Duodenal mucosa (tissue), 2 donors: Measurements from ENCODE around the gene GPSM1.

Experiments used
- H3K27ac ChIP-seq: one replicate; pipeline ENCODE4 v1.7.0; 2013; ENCODE audit warnings: low read depth, low read length
- H3K27me3 ChIP-seq, 2 donors: one replicate each; pipeline ENCODE4 v1.7.0; 2013; ENCODE audit warnings: low read length in 2 of 2, control low read depth in 1 of 2; ENCODE audit not compliant: insufficient read depth in 2 of 2, control insufficient read depth in 1 of 2
- H3K36me3 ChIP-seq, 2 donors: one replicate each; pipeline ENCODE4 v1.7.0; 2013; ENCODE audit warnings: low read length in 2 of 2, control low read depth in 1 of 2; ENCODE audit not compliant: insufficient read depth in 2 of 2, control insufficient read depth in 1 of 2
- H3K4me1 ChIP-seq, 2 donors: one replicate each; pipeline ENCODE4 v1.7.0; 2013; ENCODE audit warnings: low read length in 2 of 2, control low read depth in 1 of 2; ENCODE audit not compliant: insufficient read depth in 2 of 2, control insufficient read depth in 1 of 2
- H3K4me3 ChIP-seq, 2 donors: one replicate each; pipeline ENCODE4 v1.7.0; 2013; ENCODE audit warnings: low read length in 2 of 2, low read depth in 1 of 2
- H3K9ac ChIP-seq, 2 donors: one replicate each; pipeline ENCODE4 v1.7.0; 2013; ENCODE audit warnings: low read length in 2 of 2, low read depth in 1 of 2
- H3K9me3 ChIP-seq, 2 donors: one replicate each; pipeline ENCODE4 v1.7.0; 2013; ENCODE audit warnings: low read length in 2 of 2, control low read depth in 1 of 2; ENCODE audit not compliant: control insufficient read depth in 1 of 2

Gene GPSM1

DNA sequence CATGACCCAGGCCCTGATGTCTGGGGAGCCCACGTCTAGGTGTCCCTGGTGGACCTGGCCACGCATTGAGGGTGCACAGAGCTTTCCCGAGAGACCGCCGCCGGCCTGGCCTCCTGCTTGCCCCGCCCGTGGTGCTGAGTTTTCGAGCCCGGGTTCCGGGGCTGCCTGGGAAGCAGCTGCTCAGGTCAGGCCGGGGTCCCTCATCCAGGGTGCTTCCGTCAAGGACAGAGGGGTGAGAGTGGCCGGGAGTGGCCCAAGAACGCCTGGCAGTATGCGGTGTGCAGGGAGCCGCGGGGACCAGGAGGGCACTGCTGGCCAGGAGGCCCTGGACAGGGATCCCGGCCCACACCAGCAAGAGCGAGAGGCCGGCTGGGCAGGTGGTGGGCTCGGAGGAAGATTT is 43.0 kb upstream of the GPSM1 start:
- H3K9me3 ChIP-seq = no peaks in the 10 kb centered on the region
- peaks cover 0 to 14% of the 10 kb centered on the region in 2 donors for H3K4me1 ChIP-seq
- H3K27me3 ChIP-seq = no peaks in the 10 kb centered on the region
- no peak overlapping the region for H3K4me3 ChIP-seq
- H3K36me3 ChIP-seq = no peaks in the 10 kb centered on the region
- H3K9ac ChIP-seq = no peak overlapping the region
- H3K27ac ChIP-seq = no peak overlapping the region

DNA sequence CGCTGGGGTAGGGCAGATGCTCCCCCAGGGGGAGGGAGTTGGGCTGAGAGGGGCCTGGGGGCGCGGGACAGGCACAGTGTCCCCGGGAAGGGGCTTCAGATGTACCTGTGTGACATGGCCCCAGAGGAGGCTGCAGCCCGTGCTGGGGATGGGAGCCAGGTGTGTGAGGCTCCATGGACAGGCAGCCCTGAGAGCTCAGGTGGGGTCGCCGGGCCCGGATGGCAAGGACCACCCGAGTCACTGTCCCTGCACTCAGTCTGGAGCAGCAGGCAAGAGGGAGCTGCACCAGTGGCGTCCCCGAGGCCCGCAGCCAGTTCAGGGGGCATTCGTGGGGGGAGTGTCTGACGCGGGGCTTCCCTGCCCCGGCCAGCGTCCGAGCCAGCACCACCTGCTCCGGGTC is 42.4 kb upstream of the GPSM1 start:
- no peaks in the 10 kb centered on the region for H3K27me3 ChIP-seq
- H3K27ac ChIP-seq = no peak overlapping the region

DNA sequence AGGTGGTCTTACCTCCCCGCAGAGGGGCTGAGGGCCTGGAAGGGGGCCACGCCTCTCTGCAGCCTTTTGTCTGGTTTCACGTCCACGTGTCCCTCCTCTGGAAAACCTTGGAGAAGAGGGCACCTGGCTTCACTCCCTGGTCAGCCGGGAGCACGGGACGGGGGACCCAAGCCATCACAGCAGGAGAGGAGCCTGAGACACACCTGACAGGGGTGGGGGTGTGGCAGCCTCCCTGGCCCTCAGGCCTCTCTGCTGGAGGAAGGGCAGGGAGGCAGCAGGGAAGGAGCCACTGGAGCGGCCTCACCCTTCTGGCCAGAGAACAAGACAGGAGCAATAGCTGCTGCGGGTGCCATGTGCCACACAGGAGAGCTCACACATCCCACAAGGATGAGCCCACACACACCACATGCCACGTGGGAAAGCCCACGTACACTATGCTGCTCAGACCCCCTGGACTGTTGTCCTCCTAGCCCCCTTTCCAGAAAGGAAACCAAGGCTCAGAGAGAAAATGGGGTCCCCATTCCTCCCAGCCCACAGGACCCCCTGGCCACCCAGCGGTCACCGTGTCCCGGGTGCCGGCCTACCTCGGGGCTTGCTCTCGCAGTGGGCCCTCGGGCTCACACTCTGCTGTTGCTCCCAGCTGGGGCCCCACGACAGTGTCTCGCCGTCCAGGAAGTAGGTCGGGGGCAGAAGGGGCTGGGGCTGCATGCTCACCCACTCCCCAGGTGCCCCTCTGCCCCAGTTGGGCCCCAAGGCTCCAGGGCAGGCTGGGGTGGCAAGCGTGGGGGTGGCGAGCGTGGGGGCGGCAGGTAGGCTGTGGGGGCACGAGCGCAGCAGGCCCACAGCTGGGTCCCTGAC is 41.6 kb upstream of the GPSM1 start:
- no peak overlapping the region for H3K9ac ChIP-seq
- H3K9me3 ChIP-seq = no peaks in the 10 kb centered on the region
- no peak overlapping the region for H3K27ac ChIP-seq
- no peak overlapping the region for H3K4me3 ChIP-seq
- H3K4me1 ChIP-seq = peaks cover 0 to 14% of the 10 kb centered on the region in 2 donors
- H3K27me3 ChIP-seq = no peaks in the 10 kb centered on the region
- H3K36me3 ChIP-seq = no peaks in the 10 kb centered on the region

More for the DNA sequence above, 42.4 kb upstream of the GPSM1 start:
- Histone ChIP-seq H3K36me3 (no peaks in the 10 kb centered on the region), H3K4me1 (peaks cover 0 to 14% of the 10 kb centered on the region in 2 donors), H3K9ac (no peak overlapping the region), H3K4me3 (no peak overlapping the region), H3K9me3 (no peaks in the 10 kb centered on the region)

DNA sequence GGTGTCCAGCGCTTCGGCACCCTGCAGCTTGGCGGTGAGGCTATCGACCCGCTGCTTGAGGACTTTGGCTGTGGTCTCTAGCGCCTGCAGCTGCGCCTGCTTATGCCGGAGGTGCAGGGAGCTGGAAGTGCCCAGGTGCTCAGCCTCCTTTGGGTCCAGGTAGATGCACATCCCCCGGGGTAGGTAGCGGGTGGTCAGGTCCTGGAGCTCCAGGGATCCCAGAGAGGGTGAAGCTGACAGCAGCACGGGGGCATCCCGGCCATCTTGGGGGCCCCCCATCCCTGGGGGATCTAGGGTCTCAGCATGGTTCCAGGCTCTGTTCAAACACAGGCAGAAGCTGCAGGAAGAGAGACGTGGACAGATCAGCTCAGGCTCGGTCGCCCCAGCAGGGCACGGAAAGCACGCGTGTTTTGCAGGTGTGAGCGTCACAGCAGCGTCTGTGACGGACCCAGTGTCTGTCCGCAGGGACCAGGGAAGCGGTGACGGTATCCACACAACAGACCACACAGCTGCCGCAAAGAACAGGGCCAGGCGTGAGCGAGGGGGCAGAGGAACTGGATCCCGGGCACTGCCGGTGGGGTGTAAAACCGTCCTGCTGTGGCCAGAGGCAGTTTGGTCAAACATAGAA is 40.9 kb upstream of the GPSM1 start:
- Histone ChIP-seq H3K4me3 (no peak overlapping the region), H3K9me3 (no peaks in the 10 kb centered on the region), H3K27me3 (no peaks in the 10 kb centered on the region), H3K36me3 (no peaks in the 10 kb centered on the region), H3K9ac (no peak overlapping the region), H3K4me1 (peaks cover 0 to 14% of the 10 kb centered on the region in 2 donors), H3K27ac (no peak overlapping the region)

DNA sequence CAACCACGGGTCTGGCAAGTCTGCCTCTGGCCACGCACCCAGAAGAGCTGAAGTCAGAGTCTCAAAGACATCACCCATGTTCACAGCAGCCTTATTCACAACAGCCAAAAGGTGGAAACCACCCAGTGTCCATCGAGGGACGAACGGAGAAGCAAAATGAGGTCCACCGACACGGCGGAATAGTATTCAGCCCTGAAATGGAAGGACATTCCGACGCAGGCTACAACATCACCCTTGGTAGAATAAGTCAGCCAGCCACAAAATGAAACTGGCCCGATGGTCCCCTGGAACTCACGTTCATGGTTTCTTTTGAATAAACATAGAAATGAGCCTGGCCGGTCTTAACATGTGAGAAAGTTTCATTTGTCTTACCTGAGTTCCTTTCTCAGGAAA is 40.4 kb upstream of the GPSM1 start:
- no peaks in the 10 kb centered on the region for H3K27me3 ChIP-seq
- no peaks in the 10 kb centered on the region for H3K36me3 ChIP-seq
- H3K9ac ChIP-seq = no peak overlapping the region
- H3K4me1 ChIP-seq = peaks cover 0 to 13% of the 10 kb centered on the region in 2 donors
- no peak overlapping the region for H3K4me3 ChIP-seq
- no peaks in the 10 kb centered on the region for H3K9me3 ChIP-seq
- H3K27ac ChIP-seq = no peak overlapping the region

DNA sequence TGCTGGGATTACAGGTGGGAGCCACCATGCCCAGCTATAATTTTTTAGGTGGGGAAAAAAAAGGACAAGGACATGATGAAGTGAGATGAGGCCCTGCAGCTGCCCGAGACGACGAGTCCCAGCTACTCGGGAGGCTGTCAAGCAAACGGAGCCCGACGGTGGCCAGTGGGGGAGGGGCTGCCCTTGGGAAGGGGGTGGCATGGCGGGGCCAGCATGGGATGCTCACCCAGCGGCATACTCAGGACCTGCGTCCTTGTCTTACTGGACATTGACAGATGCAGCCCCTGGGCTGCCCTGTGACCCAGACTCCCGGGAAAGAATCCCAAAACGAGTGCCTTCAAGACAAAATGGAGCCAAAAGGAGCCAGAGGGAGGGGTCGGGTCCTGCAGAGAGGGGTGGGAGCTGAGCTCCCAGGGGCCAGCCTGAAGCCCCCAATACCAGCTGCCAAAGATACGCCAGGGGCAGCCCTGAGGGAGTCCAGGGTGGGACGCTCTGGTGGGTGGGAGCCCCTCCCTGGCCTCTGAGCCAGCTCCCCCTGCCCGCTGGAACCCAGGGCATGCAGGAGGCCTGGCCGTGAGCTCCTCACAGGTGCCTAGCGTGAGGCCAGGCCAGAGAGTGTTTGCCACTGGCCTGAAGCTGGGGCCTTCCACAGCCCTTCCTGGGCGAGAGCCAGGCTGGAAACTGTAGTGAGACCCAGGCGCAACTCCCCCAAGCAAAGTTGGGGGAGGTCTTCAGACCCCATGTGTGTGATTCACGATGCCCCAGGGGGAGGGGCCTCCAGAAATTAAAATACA is 39.2 kb upstream of the GPSM1 start:
- no peak overlapping the region for H3K9ac ChIP-seq
- H3K36me3 ChIP-seq = no peaks in the 10 kb centered on the region
- H3K4me1 ChIP-seq = peaks cover 0 to 5% of the 10 kb centered on the region in 2 donors
- H3K9me3 ChIP-seq = no peaks in the 10 kb centered on the region
- no peak overlapping the region for H3K4me3 ChIP-seq
- H3K27me3 ChIP-seq = no peaks in the 10 kb centered on the region
- H3K27ac ChIP-seq = no peak overlapping the region

DNA sequence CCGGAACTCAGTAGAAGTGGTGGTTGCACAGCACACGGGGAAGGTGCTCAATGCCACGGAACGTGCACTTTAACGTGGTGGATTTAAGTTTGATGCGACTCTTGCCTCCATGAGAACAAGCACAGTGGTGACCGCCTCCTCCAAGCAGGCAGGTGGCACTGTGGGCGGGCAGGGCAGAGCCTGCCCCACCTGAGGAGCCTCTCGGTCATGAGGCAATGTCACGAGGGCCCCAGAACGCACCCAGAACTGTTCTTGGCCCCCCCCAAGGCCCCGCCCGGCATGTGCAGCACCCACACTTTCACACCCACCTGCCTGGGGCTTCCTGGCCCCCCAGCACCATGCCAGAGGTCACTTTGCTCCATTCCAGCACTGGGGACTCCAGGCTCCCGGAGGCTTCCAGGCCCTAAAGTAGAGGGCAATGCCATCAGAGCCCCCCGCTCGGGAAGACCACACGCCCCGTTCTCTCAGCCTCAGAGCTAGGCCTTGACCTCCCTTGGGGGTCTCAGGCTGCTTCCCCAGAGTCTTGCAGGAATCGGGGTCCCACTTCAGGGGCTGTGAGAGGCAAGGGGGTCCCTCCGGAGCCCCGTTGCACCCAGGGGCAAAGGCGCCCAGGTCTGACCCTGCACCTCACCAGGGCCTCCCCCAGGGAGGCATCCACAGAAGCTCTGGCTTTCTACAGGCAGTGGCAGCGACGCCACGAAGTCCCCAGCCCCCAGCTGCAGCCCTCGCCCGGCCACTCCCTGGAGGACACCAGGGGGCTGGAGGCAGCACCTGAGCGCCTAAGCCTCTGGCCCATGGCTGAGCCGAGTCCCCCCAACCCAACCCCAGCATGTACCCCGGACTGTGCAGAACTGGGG is 37.5 kb upstream of the GPSM1 start:
- no peak overlapping the region for H3K4me3 ChIP-seq
- no peak overlapping the region for H3K9ac ChIP-seq
- no peaks in the 10 kb centered on the region for H3K27me3 ChIP-seq
- no peaks in the 10 kb centered on the region for H3K4me1 ChIP-seq
- no peaks in the 10 kb centered on the region for H3K36me3 ChIP-seq
- no peak overlapping the region for H3K27ac ChIP-seq
- no peaks in the 10 kb centered on the region for H3K9me3 ChIP-seq

DNA sequence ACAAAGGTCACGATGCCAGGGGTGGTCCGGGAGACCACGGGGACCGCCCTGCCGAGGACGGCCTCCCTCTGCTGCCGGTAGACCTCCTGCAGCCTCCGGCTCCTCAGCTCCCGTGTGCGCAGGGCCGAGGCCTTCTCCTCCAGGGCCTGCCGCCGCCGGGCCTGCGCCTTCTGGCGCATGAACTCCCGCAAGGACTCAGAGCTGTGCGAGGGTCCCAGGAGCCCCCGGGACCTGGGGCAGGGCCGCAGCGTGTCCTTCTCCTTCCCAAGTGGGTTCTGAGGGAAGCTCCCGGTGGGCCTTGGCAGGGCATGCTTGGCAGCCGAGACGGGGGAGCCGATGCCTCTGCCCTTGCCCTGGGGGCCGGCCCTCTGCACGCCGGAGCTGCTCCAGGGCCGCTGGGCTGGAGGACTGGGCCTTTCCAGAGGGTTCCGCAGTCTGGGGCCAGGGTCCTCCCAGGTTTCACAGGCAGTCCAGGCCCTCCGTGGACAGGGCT is 36.8 kb upstream of the GPSM1 start:
- no peaks in the 10 kb centered on the region for H3K27me3 ChIP-seq
- H3K9me3 ChIP-seq = no peaks in the 10 kb centered on the region
- H3K9ac ChIP-seq = no peak overlapping the region
- H3K36me3 ChIP-seq = no peaks in the 10 kb centered on the region
- no peak overlapping the region for H3K27ac ChIP-seq
- H3K4me3 ChIP-seq = no peak overlapping the region
- no peaks in the 10 kb centered on the region for H3K4me1 ChIP-seq

DNA sequence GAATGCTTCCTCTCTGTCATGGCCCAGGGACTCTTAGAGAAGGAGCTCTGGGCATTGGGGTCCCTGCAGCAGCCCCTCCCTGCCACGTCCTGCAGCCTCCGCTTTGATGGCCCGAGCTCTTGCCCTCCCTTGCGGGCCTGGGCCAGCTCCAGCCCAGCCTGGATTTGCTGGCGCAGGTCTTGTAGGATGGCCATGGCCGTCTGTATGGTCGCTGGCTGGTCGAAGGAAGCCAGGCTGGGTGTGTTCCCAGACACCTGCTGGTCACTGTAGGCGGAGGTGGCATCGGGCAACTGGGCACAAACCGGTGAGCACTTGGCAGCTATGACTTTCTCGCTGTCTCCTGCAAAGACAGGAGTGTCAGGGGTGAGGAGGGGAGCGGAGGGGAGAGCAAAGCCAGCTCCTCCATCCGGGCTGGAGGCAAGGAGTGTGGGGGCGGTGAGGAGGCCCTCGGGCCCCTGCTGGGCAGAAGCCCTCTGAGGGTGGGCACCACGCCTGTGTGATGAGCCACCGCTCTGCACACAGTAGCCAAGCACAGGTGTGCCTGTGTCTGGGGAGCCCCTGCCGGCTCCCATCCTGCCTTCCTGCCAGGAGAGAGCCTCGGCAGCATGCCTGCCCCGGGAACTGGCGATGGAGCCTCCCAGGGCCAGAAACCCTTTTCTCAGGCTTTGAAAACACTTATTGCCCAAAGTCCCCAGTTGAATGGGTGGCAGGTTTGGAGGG is 35.9 kb upstream of the GPSM1 start:
- Histone ChIP-seq H3K27ac (no peak overlapping the region), H3K4me1 (peaks cover 0 to 3% of the 10 kb centered on the region in 2 donors), H3K36me3 (no peaks in the 10 kb centered on the region), H3K9me3 (no peaks in the 10 kb centered on the region), H3K9ac (no peak overlapping the region), H3K27me3 (no peaks in the 10 kb centered on the region), H3K4me3 (no peak overlapping the region)
